Urinary bladder (tissue), 4 donors: ENCODE measurements around the gene RMDN2. TPM values are rescaled to one million over a fixed set of nuclear protein-coding genes. Genes with fewer than 3 reads are reported as not detected.

Experiments used
- DNase-seq: peaks from one replicate; pipeline ENCODE4 v3.0.0-alpha.2; 2015; ENCODE audit errors: extremely low spot score
- H3K27ac ChIP-seq: one replicate; pipeline ENCODE4 v1.5.1; 2013; ENCODE audit warnings: low read depth, mild to moderate bottlenecking, moderate library complexity
- H3K36me3 ChIP-seq: one replicate; pipeline ENCODE4 v1.6.1; 2013; ENCODE audit warnings: mild to moderate bottlenecking, moderate library complexity; ENCODE audit not compliant: insufficient read depth
- H3K4me1 ChIP-seq: one replicate; pipeline ENCODE4 v1.6.1; 2013; ENCODE audit warnings: mild to moderate bottlenecking, moderate library complexity; ENCODE audit not compliant: insufficient read depth
- H3K4me3 ChIP-seq: one replicate; pipeline ENCODE4 v1.5.1; 2013; ENCODE audit warnings: low read depth, low read length
- WGBS: extraction: QIAGEN DNeasy Blood & Tissue Kit; methylation state at CpG from one replicate; pipeline ENCODE4 v1.1.7; 2013; 5-methylcytosine and 5-hydroxymethylcytosine counted together
- polyA plus RNA-seq: library from polyadenylated mRNA; stranded (reverse); fragments of 200-250 nt; gene quantifications from one replicate; pipeline ENCODE4 v1.2.3, GENCODE V29; 2013
- total RNA-seq: library from RNA; depleted of rRNA; stranded (reverse); fragments of >200 nt; gene quantifications from one replicate; pipeline ENCODE4 v1.2.3, GENCODE V29; 2014
- donor health status: healthy with polysubstance abuse.
- donor health status: healthy.

Gene RMDN2
- total and polyA plus RNA-seq, 2 donors, result 6.4 to 17.7 TPM

DNA sequence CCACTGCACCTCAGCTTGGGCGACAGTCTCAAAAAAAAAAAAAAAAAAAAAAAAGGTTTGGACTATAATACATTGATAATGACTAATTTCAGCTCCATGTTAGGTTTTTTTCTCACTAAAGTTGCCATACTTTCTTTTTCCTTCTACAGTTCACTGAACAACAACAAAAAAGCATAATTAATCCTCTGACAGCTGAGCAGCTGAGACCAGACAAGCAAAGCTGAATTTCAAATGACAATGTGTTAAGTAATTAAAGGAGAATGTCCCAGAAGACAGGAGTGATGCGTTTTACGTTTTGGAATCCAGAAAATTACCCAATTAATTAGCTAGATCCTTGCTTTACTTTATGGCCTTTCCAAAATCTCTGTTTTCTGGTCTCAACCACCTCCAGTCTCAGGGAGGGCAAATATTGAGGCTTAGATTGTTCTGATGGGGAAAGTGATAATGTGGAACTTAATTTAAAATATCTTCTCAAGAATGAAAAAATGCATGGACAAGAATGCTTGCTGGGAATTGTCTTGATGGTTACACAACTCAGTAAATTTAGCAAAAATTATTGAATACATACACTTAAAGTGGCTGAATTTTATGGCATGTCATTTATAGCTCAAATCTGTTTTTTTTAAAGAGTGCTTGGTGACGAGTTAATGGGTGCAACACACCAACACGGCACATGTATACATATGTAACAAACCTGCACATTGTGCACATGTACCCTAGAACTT, 17.4 kb upstream of the RMDN2 start:
- H3K4me1 ChIP-seq, result no peaks in the 10 kb centered on the region
- no peak for DNase-seq
- H3K4me3 ChIP-seq, result no peak overlapping the region
- 62% methylated on average over 5 of the region's 5 CpGs for WGBS
- no peaks in the 10 kb centered on the region for H3K36me3 ChIP-seq
- H3K27ac ChIP-seq, result no peak overlapping the region

DNA sequence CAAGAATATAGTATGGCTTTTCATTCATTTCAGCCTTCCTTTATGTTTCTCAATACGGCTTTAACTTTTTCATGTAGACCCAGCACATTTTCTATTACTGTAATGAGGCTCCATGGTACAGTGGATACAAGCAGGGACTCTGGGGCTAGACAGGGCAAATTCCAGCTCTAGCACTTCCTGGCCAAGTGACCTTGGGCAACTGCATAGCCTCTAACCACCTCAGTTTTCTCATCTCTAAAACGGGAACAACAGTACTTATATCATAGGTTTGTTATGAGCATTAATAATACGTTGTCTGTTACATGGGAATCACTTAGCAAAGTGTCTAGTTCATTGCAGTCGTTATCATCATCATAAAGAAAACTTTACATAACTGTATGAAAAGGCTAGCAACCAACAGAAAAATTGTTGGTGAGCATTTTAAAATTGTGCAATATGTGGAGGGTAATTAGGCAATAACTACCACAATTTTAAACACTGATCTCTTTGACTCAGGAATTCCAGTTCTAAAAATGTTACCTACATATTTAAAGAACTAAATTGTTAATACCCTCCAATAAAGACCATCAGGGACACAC, 13.7 kb upstream of the RMDN2 start:
- H3K27ac ChIP-seq, result no peak overlapping the region
- H3K4me3 ChIP-seq, result no peak overlapping the region
- no peaks in the 10 kb centered on the region for H3K4me1 ChIP-seq
- no peaks in the 10 kb centered on the region for H3K36me3 ChIP-seq
- DNase-seq, result no peak
- WGBS, result 87% methylated on average over 4 of the region's 4 CpGs

GRCh38 chr2:37912056-37912455, 13.0 kb upstream of the RMDN2 start:
- Histone ChIP-seq H3K4me1 (no peaks in the 10 kb centered on the region), H3K4me3 (no peak overlapping the region), H3K27ac (no peak overlapping the region), H3K36me3 (no peaks in the 10 kb centered on the region)
- no peak for DNase-seq
- 81% methylated on average over 1 of the region's 1 CpG for WGBS

GRCh38 chr2:37912616-37913015, 12.5 kb upstream of the RMDN2 start:
- no peaks in the 10 kb centered on the region for H3K36me3 ChIP-seq
- H3K4me1 ChIP-seq, result no peaks in the 10 kb centered on the region
- H3K4me3 ChIP-seq, result no peak overlapping the region
- no peak for DNase-seq
- WGBS, result 92% methylated on average over 2 of the region's 2 CpGs
- no peak overlapping the region for H3K27ac ChIP-seq

DNA sequence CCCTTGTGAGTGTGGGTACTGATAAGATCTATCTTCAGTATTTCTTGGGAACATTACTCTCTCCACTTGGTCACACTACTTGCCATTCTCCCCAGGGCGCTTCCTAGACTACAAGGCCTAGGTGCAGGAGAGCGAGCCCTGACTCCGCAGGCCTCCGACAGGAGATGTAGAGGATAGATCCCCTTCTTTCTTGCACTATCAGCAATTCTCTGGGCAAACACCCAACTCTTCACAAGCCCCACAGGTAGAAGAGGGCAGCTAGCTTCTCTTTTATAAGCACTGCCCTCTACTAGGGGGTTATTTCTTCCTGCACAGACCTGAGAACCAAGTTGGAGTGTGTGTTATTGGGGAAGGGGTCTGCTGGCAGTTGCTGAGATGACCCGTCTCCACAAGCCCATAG, 10.7 kb upstream of the RMDN2 start:
- DNase-seq, result no peak
- H3K4me1 ChIP-seq, result no peaks in the 10 kb centered on the region
- 96% methylated on average over 5 of the region's 5 CpGs for WGBS
- H3K4me3 ChIP-seq, result no peak overlapping the region
- no peaks in the 10 kb centered on the region for H3K36me3 ChIP-seq
- no peak overlapping the region for H3K27ac ChIP-seq

DNA sequence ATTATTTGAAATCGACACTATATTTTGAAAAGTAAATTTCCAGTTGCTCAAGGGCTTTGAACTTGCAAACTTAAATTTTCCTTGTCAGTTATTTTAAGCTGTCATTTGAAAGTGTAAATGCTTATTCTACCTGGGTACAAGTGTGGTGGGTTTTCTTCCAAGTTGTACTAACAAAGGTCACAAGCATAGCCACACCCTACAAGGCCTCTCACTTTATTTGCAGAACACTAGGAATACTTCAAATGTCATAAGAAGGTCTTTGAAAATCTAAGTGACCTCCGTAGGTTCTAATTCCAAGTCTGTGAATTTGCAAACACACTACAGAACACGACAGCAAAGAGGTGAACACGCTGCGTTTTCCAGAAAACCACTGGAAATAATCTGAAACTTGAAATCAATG, 9.3 kb upstream of the RMDN2 start:
- H3K36me3 ChIP-seq, result no peaks in the 10 kb centered on the region
- DNase-seq, result no peak
- H3K4me3 ChIP-seq, result no peak overlapping the region
- no peaks in the 10 kb centered on the region for H3K4me1 ChIP-seq
- 79% methylated on average over 5 of the region's 5 CpGs for WGBS
- no peak overlapping the region for H3K27ac ChIP-seq

DNA sequence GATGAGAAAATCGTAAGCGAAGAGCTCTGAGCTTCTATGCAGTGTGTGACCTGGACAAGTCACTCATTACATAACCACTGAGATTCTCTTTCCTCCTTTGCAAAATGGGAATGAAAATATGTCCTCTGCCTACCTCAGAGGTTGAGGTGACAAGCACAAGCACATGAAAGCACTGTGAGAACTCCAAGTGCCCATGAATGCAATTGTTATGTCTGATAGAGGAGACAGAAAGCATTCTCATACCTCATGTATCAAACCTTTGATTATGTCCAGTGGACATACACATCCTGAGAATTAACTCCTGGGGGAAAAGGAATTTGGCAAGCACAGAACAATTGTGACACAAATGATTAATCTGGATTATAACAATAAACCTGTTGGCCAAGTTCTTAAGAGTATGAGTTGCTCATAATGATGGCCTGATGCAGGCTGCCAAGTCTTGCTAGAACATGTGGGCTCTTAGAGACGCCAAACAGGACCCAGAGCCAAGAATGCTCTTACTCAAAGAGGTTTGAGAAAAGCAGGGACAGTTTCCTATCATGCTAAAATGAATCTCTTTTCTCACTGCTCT, 8.5 kb upstream of the RMDN2 start:
- H3K4me3 ChIP-seq, result no peak overlapping the region
- WGBS, result 35% methylated on average over 3 of the region's 3 CpGs
- H3K27ac ChIP-seq, result no peak overlapping the region
- no peaks in the 10 kb centered on the region for H3K36me3 ChIP-seq
- H3K4me1 ChIP-seq, result no peaks in the 10 kb centered on the region
- peak; percentile 65 for DNase-seq

- WGBS, result 84% methylated on average over 9 of the region's 9 CpGs
- DNase-seq, result no peak
- Histone ChIP-seq H3K4me3 (no peak overlapping the region), H3K36me3 (no peaks in the 10 kb centered on the region), H3K27ac (no peak overlapping the region), H3K4me1 (no peaks in the 10 kb centered on the region)
Measured at GRCh38 chr2:37917281-37918228, 7.5 kb upstream of the RMDN2 start.

DNA sequence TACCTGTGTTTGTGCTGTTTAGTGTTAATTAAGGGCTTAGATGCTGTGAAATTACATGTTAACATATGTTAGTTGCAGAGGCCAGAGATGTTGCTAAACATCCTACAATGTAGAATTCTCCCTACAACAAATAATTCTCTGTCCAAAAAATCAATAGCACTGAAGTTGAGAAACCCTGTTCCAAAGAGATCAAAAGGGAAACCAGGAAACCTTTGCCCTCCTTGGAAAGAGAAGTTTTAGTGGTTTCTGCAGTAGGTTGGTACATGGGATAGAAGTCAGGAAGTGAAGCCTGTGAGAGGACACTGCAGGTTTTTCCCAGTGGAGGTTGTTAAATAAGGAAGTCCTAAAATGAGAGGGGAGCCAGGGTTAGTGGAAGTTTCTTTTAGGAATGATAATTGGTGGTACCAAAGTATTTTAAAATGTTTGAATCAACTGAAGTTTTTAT, 6.3 kb upstream of the RMDN2 start:
- DNase-seq, result no peak
- H3K27ac ChIP-seq, result no peak overlapping the region
- H3K36me3 ChIP-seq, result no peaks in the 10 kb centered on the region
- H3K4me1 ChIP-seq, result no peaks in the 10 kb centered on the region
- no peak overlapping the region for H3K4me3 ChIP-seq

- no peaks in the 10 kb centered on the region for H3K36me3 ChIP-seq
- no peak overlapping the region for H3K4me3 ChIP-seq
- H3K4me1 ChIP-seq, result no peaks in the 10 kb centered on the region
- DNase-seq, result no peak
- H3K27ac ChIP-seq, result no peak overlapping the region
- WGBS, result 77% methylated on average over 2 of the region's 2 CpGs
Measured at GRCh38 chr2:37919631-37920032, 5.5 kb upstream of the RMDN2 start.

DNA sequence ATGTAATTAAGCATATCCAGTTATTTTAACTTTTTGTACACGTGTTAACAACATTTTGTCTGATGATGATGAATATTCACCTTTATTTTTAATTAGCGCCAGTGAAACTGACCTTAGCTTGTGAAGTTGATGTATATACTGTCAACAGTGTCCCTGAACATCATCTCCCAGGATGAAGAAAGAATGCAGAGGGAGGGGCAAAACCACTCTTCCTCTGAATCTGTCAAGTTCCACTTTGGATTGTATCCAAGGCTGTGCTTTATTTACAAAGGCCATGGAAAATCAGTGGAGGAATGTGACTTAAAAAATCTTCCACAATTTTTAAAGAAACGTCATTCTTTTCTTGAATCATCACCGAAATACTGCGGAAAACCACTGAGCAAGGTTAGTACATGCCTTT, 4.5 kb upstream of the RMDN2 start:
- Histone ChIP-seq H3K27ac (no peak overlapping the region), H3K4me1 (no peaks in the 10 kb centered on the region), H3K4me3 (no peak overlapping the region), H3K36me3 (no peaks in the 10 kb centered on the region)
- DNase-seq, result no peak
- 70% methylated on average over 5 of the region's 5 CpGs for WGBS

GRCh38 chr2:37921781-37922180, 3.3 kb upstream of the RMDN2 start:
- H3K4me3 ChIP-seq, result no peak overlapping the region
- DNase-seq, result no peak
- WGBS, result 66% methylated on average over 5 of the region's 5 CpGs
- H3K36me3 ChIP-seq, result no peaks in the 10 kb centered on the region
- H3K27ac ChIP-seq, result no peak overlapping the region
- H3K4me1 ChIP-seq, result no peaks in the 10 kb centered on the region

GRCh38 chr2:37923308-37924055, 1.6 kb upstream of the RMDN2 start:
- no peaks in the 10 kb centered on the region for H3K4me1 ChIP-seq
- H3K27ac ChIP-seq, result no peak overlapping the region
- H3K4me3 ChIP-seq, result no peak overlapping the region
- H3K36me3 ChIP-seq, result no peaks in the 10 kb centered on the region
- no peak for DNase-seq
- 92% methylated on average over 13 of the region's 13 CpGs for WGBS
